H54 (cell line): ENCODE results near the gene DMRT1.
"Not testable (repeated sequence)": the region's sequence is repeated elsewhere in the genome, so short reads cannot be mapped to it uniquely, and the experiment has no call there.

Experiments
- DNase-seq: peaks from one replicate; pipeline ENCODE4 v3.0.0; 2011; ENCODE audit warnings: low spot score, mixed read lengths; ENCODE audit not compliant: insufficient read length
- FAIRE-seq: peaks from 3 replicates; lab custom pipeline; 2011; peaks lifted over from hg19 to GRCh38; lab: Jason Lieb, UNC
- POLR2A ChIP-seq: IDR thresholded peaks from 2 replicates; pipeline ENCODE4 v1.6.1; 2011; ENCODE audit warnings: low read depth, mild to moderate bottlenecking, low read length

The DMRT1 gene

GRCh38 chr9:883011-883410 lies 41.5 kb downstream of the DMRT1 start:
- DNase-seq (no peak), FAIRE-seq (no peak)
- no peak for TF ChIP-seq POLR2A

- FAIRE-seq (no peak), DNase-seq (no peak)
- TF ChIP-seq POLR2A = no peak
These were observed 45.4 kb downstream of the DMRT1 start for GRCh38 chr9:886886-887285.

- FAIRE-seq = no peak
- DNase-seq = no peak
- TF ChIP-seq POLR2A = no peak
These were observed 50.6 kb downstream of the DMRT1 start for GRCh38 chr9:892123-892522.

DNA sequence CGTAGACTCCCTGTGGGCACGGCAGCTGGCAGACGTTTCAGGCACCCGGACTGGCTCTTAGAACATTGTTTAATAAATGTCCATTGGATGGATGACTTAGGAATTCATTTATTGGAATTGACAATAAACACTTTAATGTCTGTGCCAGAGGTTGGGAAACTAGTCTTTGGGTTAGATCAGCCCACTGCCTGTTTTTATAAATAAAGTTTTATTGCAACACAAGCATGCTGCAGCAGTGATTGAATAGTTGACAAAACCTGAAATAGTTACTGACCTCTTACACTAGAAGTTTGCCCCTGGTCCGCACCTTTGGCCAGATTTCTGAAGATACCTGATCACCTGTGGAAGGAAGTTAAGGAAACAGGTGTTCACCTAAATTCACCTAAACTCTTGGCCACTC lies 51.6 kb downstream of the DMRT1 start:
- TF ChIP-seq POLR2A = no peak
- no peak for FAIRE-seq
- DNase-seq = no peak

DNA sequence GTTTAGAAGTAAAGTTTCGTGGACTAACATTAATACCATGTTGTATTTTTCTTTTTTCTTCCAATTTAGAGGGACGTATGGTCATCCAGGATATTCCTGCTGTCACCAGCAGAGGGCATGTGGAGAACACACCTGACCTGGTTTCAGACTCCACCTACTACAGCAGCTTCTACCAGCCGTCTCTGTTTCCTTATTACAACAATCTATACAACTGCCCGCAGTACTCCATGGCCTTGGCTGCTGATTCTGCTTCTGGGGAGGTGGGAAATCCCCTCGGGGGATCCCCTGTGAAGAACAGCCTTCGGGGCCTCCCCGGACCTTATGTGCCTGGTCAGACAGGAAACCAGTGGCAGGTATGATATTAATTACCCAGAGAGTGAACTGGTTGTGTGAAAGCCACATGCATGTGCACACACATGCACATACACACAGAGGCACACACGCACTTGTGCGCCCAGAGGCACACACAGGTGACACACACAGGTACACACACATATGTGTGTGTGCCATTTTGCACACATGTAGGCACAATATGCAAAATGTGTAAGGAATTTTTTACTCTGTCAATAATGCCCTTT lies 52.4 kb downstream of the DMRT1 start:
- peak; percentile 48 for DNase-seq
- FAIRE-seq = peak; percentile 88
- no peak for TF ChIP-seq POLR2A

GRCh38 chr9:899440-900184 lies 58.1 kb downstream of the DMRT1 start:
- no peak for FAIRE-seq

GRCh38 chr9:903886-904285 lies 62.4 kb downstream of the DMRT1 start:
- FAIRE-seq (no peak), DNase-seq (no peak)
- no peak for TF ChIP-seq POLR2A

More at GRCh38 chr9:899440-900184, 58.1 kb downstream of the DMRT1 start:
- DNase-seq = no peak
- TF ChIP-seq POLR2A = no peak

DNA sequence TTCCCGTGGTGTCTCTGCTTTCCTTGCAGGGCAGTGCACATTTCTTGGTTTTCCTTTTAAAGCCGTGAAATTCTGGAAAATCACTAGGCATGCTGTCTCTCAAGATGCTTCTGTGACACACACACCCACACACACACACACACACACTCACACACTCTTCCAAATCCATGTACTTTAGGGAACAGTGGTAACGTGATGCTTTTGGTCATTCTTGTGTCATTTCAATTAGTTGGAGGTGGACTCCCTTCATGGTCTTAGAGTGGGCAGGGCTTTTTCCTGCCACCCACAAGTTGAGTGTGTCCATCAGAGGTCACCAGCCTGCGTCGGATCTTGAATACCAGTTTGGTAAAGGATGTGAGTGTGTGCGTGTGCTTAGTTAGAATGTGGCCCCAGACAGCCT lies 64.4 kb downstream of the DMRT1 start:
- TF ChIP-seq POLR2A = no peak
- DNase-seq = no peak
- no peak for FAIRE-seq

- DNase-seq (no peak), FAIRE-seq (no peak)
- TF ChIP-seq POLR2A = no peak
These were observed 67.2 kb downstream of the DMRT1 start for GRCh38 chr9:908536-909205.

- TF ChIP-seq POLR2A = no peak
- no peak for FAIRE-seq
- no peak for DNase-seq
These were observed 69.5 kb downstream of the DMRT1 start for GRCh38 chr9:911005-911404.

DNA sequence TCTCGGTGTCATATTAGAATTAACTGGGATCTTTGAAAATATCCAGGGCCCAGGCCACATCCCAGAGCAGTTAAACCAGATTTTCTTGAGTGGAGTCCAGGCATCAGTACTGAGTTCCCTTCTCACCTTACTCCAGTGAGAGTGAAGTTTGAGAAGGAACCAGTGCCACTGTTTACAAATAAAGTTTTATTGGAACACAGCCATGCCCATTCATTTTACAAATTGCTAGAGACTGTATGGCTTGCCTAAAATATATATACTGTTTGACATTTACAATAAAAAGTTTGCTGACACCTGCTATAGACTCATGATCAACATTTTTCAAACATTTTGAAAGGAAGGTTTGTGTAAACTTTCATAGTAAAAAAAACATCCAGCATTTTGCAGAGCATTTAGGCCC lies 71.3 kb downstream of the DMRT1 start:
- no peak for DNase-seq
- TF ChIP-seq POLR2A = no peak
- no peak for FAIRE-seq

GRCh38 chr9:913526-913925 lies 72.0 kb downstream of the DMRT1 start:
- not testable (repeated sequence) for FAIRE-seq, DNase-seq

DNA sequence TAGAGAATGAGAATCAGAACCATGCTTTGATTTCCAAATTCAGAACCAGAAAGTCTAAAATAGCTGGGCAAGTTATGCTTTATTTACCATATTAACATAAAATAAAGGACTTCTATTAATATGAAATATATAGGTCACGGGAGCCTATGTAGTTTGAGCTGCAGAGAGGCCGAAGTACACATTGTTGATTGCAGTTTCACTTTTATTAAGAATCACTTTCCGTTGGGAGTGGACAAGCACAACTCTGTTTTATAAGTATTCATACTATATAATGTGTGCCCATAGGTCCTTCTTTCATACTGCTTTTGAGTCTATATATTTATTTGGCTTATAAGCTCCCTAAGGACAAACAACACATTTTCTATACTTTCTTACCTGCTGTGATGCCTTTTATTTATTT lies 76.2 kb downstream of the DMRT1 start:
- TF ChIP-seq POLR2A = no peak
- FAIRE-seq = no peak
- no peak for DNase-seq

DNA sequence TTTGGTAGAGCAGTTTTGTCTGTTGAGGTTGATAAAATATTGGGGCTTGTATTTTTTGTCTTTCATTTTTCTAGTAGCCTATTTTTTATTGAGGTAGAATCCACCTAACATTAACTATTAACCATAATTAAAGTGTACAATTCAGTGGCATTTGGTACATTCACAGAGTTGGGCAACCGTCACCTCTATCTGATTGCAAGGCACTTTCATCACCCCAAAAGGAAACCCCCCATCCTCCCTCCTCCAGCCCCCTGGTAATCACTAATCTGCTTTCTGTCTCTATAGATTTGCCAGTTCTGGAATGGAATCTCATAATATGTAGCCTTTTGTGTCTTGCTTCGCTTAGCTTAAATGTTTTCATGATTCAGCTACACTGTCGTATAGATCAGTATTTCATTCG lies 79.4 kb downstream of the DMRT1 start:
- DNase-seq (no peak), FAIRE-seq (no peak)
- no peak for TF ChIP-seq POLR2A
